ENCODE results near the gene MZT1.

DNA sequence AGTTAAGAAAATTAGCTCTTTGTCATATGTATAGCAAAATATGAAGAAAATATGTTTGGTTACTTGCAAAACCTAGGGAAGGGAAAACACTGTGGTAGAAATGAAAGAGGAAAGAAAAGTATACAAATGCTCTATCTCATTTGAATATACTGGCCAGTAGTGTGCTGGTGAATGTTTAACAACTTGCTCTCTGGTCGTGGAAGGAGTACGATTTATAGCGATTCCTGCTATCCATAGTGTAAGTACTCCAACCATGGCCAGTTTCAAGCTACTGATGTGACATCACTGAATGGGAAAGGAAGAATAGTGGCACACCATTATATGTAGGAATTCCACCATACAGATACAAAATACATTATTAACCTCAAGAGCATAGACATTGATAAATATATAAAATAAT, 9.6 kb upstream of the MZT1 start:
- TF ChIP-seq, protein P1, sequence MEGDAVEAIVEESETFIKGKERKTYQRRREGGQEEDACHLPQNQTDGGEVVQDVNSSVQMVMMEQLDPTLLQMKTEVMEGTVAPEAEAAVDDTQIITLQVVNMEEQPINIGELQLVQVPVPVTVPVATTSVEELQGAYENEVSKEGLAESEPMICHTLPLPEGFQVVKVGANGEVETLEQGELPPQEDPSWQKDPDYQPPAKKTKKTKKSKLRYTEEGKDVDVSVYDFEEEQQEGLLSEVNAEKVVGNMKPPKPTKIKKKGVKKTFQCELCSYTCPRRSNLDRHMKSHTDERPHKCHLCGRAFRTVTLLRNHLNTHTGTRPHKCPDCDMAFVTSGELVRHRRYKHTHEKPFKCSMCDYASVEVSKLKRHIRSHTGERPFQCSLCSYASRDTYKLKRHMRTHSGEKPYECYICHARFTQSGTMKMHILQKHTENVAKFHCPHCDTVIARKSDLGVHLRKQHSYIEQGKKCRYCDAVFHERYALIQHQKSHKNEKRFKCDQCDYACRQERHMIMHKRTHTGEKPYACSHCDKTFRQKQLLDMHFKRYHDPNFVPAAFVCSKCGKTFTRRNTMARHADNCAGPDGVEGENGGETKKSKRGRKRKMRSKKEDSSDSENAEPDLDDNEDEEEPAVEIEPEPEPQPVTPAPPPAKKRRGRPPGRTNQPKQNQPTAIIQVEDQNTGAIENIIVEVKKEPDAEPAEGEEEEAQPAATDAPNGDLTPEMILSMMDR (conservative IDR thresholded peaks at IDR 0.05 in 1 of 2, IDR thresholded peaks at IDR 0.05 in 1 of 2; ENCODE audit: low read depth in 1 of 2, low read length in 2 of 2), result no peak
- no peak for TF ChIP-seq EZH2 (IDR thresholded peaks at IDR 0.05; ENCODE audit: low read length, missing control alignments)

Data from fibroblast of lung (primary cell).